GM21825 (cell line): ENCODE results near the gene GALNTL6.
"Not testable (repeated sequence)": the region's sequence is repeated elsewhere in the genome, so short reads cannot be mapped to it uniquely, and the experiment has no call there.

ENCODE experiments used
- ATAC-seq: cut with Tn5 transposase; IDR thresholded peaks from one replicate; pipeline ENCODE4 v1.9.1; 2021; ENCODE audit warnings: mild to moderate bottlenecking, moderate library complexity; ENCODE audit not compliant: unreplicated experiment

The GALNTL6 gene

GRCh38 chr4:173038192-173038896 is 1225.1 kb downstream of the GALNTL6 start:
- no peak for ATAC-seq

DNA sequence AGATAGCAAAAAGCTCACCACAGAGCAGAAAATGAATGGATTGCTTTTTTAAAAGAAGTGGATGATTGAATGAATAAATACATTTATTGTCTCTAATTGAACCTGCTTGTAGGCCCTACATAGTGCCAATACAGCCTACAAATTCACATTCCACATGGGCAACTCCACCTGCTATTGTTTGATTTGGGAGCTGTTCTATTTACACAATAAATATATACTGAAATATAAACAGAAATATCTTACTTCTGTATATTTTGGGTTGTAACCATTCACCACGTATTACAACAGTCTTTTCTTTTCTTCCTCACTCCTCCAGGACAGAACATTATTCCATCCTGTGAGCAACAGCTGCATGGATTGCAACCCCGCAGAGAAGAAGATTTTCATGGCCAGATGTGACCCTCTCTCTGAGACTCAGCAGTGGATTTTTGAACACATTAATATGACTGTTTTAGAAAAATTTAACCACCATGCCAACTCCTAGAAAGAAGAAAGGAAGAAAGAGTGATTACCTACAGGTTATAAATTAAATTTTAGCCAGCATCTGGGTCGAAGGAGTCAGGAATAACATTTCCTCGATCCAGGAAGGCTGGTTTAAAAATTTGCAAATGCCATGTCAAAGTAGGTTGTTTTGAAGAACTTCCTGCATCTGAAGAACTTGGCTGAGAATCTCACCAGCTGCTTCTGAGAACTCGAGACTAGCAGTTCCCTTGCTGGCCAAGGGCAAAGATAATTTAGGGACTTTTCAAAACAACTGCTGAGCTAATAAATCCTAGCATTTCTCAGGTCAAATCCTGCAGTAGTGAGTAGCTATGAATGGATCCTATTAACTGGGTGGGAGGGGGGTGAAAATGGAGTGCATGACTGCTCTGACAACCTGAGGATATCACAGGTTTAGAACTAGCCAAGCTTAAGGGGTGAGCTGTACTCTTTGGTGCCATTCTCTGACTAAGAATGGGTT is 1226.7 kb downstream of the GALNTL6 start:
- ATAC-seq: no peak

GRCh38 chr4:173041482-173041881 is 1228.3 kb downstream of the GALNTL6 start:
- ATAC-seq: no peak

DNA sequence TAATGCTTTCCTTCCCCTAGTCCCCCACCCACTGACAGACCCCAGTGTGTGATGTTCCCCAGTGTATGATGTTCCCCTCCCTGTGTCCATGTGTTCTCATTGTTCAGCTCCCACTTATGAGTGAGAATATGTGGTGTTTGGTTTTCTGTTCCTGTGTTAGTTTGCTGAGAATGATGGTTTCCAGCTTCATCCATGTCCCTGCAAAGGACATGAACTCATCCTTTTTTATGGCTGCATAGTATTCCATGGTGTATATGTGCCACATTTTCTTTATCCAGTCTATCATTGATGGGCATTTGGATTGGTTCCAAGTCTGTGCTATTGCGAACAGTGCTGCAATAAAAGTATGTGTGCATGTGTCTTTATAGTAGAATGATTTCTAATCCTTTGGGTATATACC is 1228.9 kb downstream of the GALNTL6 start:
- not testable (repeated sequence) for ATAC-seq

- ATAC-seq: no peak
These were observed 1231.1 kb downstream of the GALNTL6 start for GRCh38 chr4:173044340-173044739.

GRCh38 chr4:173045571-173045970 is 1232.4 kb downstream of the GALNTL6 start:
- ATAC-seq: no peak

DNA sequence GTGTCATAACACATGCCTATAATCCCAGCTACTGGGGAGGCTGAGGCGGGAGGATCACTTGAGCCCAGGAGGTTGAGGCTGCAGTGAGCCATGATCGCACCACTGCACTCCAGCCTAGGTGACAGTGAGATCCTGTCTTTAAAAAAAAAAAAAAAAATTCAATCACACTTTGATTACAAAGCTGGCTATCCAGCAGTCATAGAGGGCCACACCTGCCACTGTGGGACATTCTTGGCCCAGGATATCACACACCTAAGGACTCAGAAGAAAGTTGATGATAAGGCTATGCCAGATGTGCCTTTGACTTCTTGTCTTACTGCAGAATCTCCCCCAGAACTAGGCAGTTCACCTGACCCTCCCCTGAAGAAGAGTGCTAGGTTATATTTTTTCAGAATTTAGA is 1232.9 kb downstream of the GALNTL6 start:
- ATAC-seq: no peak

GRCh38 chr4:173046818-173047217 is 1233.6 kb downstream of the GALNTL6 start:
- no peak for ATAC-seq

DNA sequence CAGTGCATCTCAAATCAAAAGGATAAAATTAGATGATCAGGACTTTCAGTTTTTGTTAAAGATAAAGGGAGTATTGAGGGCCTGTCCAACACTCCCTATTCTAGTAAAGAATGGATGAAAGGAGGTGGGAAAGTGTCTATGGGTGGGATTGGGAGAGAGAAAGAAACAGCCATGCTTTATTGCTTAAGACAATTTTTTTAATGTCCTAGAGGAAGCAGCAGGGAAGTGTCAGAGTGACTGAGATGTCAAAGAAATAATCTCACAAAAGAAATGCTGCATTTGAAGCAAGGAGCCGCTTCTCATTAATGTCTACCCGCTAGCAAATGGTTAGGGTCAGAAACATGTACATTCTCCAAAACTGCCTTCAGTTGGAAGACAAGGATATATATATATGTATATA is 1238.0 kb downstream of the GALNTL6 start:
- no peak for ATAC-seq

DNA sequence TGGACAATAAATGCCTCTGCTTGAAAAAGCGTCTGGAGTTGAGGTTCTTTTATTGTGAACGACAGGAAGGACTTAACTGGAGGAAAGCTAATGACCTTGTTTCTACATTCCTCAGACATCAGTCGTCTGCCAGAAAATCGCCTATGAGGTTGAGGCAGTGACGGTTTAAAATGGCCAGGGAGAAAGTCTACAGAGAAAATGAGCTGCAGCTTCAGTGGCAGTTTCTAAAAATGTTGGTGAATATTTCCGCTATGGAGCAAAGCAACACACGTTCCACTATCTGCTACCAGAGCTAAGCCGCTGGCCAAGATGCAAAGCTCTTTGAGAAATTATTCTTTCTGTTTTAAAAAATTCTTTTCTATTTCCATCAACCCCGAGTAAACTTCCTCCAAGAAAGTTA is 1238.5 kb downstream of the GALNTL6 start:
- no peak for ATAC-seq

DNA sequence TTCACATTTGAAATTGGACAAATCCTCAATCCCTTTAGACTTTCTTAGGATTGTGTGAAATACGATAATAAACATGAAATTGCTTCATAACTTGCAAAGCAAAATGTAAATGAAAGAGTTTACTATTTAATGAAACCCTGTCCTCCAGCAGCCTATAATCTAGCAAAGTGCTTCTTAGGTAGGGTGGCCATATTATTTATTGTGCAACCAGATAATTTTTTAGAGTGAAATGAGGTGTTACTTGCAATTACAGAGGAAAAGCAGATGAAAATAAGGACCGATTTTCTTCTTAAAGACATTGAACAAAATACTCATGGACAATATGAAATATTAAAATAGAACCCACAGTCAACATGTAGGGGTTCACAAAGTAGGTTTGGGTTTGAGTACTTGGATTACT is 1239.2 kb downstream of the GALNTL6 start:
- ATAC-seq: no peak

GRCh38 chr4:173056271-173056670 is 1243.1 kb downstream of the GALNTL6 start:
- ATAC-seq: no peak

GRCh38 chr4:173056710-173057109 is 1243.5 kb downstream of the GALNTL6 start:
- ATAC-seq: no peak

DNA sequence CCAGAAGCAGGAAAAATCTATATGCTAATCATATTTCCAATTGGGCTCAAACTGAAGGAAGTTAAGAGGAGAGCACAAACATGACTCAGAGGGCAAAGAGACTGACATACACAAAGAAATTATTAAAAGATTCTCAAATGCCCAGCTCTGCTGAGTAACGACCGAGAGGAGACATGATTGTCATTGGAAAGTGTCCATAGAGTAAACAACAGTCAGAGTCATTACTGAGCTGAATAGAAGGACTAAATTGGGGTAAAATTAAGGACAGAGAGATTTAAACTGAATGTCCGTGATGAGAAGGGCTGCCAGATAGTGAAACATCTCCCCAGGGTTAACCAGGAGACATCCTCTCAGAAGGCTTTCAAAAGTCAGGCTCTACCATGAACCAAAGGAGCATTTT is 1244.2 kb downstream of the GALNTL6 start:
- ATAC-seq: no peak

DNA sequence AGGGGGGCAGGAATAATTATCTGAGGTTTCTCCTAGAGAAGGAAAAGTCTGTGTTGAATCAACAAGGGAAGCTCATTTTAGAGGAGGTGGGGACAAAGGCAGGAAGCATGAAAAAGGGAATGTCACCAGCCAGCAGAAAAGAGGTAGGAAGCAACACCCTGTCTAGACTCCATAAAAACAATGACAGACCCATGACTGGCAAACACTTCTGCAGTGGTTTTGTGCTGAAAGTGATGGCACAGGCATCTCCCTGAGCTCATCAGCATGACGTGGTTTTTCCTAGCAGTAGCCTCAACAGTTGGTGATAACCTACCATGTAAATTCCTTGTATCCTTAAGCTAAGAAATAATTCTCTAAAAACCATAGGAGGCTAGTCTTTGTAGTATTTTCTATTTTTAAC is 1244.7 kb downstream of the GALNTL6 start:
- no peak for ATAC-seq

- no peak for ATAC-seq
These were observed 1248.0 kb downstream of the GALNTL6 start for GRCh38 chr4:173061160-173061559.

- ATAC-seq: no peak
These were observed 1260.8 kb downstream of the GALNTL6 start for GRCh38 chr4:173073939-173074500.

DNA sequence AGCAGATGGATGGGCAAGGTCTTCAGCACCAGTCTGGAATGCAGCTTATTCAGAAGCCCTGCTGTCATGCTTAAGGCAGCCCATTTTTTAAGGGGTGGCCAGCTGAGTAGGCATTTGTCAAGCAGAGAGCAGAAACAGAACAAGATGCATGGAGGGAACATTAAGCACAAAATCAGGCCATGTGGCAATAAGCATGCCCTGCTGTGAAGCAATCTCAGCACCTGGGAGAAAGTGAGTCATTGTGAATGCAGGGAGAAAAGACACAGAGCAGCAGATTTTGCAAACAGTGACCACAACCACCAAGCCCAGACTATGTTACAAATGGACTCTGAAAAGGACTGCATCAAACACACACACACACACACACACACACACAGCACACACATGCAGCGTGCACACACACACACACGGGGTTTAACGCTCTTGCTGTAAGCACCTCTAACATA is 1261.3 kb downstream of the GALNTL6 start:
- ATAC-seq: no peak

GRCh38 chr4:173076903-173077634 is 1263.9 kb downstream of the GALNTL6 start:
- no peak for ATAC-seq

DNA sequence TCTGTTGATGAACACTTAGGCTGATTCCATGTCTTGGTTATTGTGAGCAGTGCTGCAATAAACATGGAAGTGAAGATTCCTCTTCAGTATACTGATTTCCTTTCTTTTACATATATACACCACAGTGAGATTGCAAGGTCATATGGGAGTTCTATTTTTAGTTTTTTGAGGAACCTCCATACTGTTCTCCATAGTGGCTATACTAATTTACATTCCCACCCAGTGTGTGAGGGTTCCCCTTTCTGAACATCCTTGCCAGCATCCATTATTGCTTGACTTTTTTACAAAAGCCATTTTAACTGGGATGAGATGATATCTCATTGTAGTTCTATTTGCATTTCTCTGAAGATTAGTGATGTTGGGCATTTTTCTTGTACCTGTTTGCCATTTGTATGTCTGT is 1274.9 kb downstream of the GALNTL6 start:
- ATAC-seq: no peak
